PC-3 (cell line): Measurements from ENCODE around the gene TMEM91. TPM values are rescaled to one million over a fixed set of nuclear protein-coding genes. Genes with fewer than 3 reads are reported as not detected.
"Not testable (repeated sequence)": the region's sequence is repeated elsewhere in the genome, so short reads cannot be mapped to it uniquely, and the experiment has no call there.

ENCODE experiments used
- ATAC-seq: fragments of 200-7000 bp; cut with Tn5 transposase; 2 replicates; pipeline ENCODE4 v1.9.1; 2020; ENCODE audit warnings: mild to moderate bottlenecking, moderate library complexity
- BruUV-seq: library from RNA; stranded (reverse); fragments of 400-500 nt; replicated peaks from 2 replicates; lab custom pipeline; 2021; lab: Mats Ljungman, UMichigan
- CTCF ChIA-PET: fragments of 300-600 bp; sonication (Branson Sonifier 250); formaldehyde crosslinking; loops from one replicate; lab custom pipeline; 2022; ENCODE audit warnings: antibody characterized with exemption; lab: Charles Lee
- POLR2A ChIA-PET: fragments of 300-600 bp; sonication (Branson Sonifier 250); formaldehyde crosslinking; loops from one replicate; lab custom pipeline; 2022; ENCODE audit warnings: antibody characterized with exemption; ENCODE audit not compliant: unreplicated experiment; lab: Charles Lee
- DNase-seq: peaks from one replicate; pipeline ENCODE4 v3.0.0-alpha.2; 2015
- H2AFZ ChIP-seq: fragments of 300-600 bp; sonication (generic); 2 replicates; pipeline ENCODE4 v1.6.0; 2016; ENCODE audit warnings: antibody characterized with exemption, low read length
- H3F3A ChIP-seq: fragments of 300-600 bp; sonication (generic); one replicate; pipeline ENCODE4 v1.6.0; 2017; ENCODE audit warnings: antibody characterized with exemption, low read length, control low read depth, mild to moderate bottlenecking; ENCODE audit not compliant: unreplicated experiment
- H3K27ac ChIP-seq: fragments of 300-600 bp; sonication (generic); 2 replicates; pipeline ENCODE4 v1.5.1; 2016; ENCODE audit warnings: mild to moderate bottlenecking, low read length
- H3K27me3 ChIP-seq: fragments of 300-600 bp; sonication (generic); 2 replicates; pipeline ENCODE4 v1.6.1; 2016; ENCODE audit warnings: low read length, mixed read lengths
- H3K36me3 ChIP-seq: fragments of 300-600 bp; sonication (generic); 2 replicates; pipeline ENCODE4 v1.6.1; 2016; ENCODE audit warnings: low read depth, mixed run types, low read length, mixed read lengths
- H3K4me1 ChIP-seq: fragments of 300-600 bp; sonication (generic); 2 replicates; pipeline ENCODE4 v1.5.1; 2016; ENCODE audit warnings: low read length; ENCODE audit not compliant: insufficient read depth
- H3K4me2 ChIP-seq: fragments of 300-600 bp; sonication (generic); 2 replicates; pipeline ENCODE4 v1.6.0; 2016; ENCODE audit warnings: low read length
- H3K4me3 ChIP-seq: fragments of 300-600 bp; sonication (generic); 2 replicates; pipeline ENCODE4 v1.5.1; 2016; ENCODE audit warnings: mild to moderate bottlenecking, low read length, mixed read lengths
- H3K79me2 ChIP-seq: fragments of 300-600 bp; sonication (generic); 2 replicates; pipeline ENCODE4 v1.6.1; 2017; ENCODE audit warnings: low read length, mixed read lengths
- H3K9ac ChIP-seq: fragments of 300-600 bp; sonication (generic); 2 replicates; pipeline ENCODE4 v1.6.0; 2016; ENCODE audit warnings: mild to moderate bottlenecking, low read length
- H3K9me2 ChIP-seq: fragments of 300-600 bp; sonication (generic); replicated peaks from 2 replicates; pipeline ENCODE4 v1.6.1; 2016; ENCODE audit warnings: mixed run types, low read length, mixed read lengths
- H3K9me3 ChIP-seq: fragments of 300-600 bp; sonication (generic); 2 replicates; pipeline ENCODE4 v1.6.1; 2016; ENCODE audit warnings: low read length, mixed read lengths
- H4K20me1 ChIP-seq: fragments of 300-600 bp; sonication (generic); 2 replicates; pipeline ENCODE4 v1.6.1; 2016; ENCODE audit warnings: low read length, mixed read lengths
- EZH2 ChIP-seq: fragments of 300-600 bp; sonication (generic); IDR thresholded peaks from one replicate; pipeline ENCODE4 v1.6.1; 2017; ENCODE audit warnings: antibody characterized with exemption, mild to moderate bottlenecking, low read length; ENCODE audit not compliant: unreplicated experiment
- EZH2phosphoT487 ChIP-seq: fragments of 300-600 bp; sonication (generic); IDR thresholded peaks from 2 replicates; pipeline ENCODE4 v1.6.1; 2018; ENCODE audit warnings: mild to moderate bottlenecking, antibody characterized with exemption, low read length, borderline replicate concordance
- intact Hi-C: fragments of 100-400 bp; cut with micrococcal nuclease; formaldehyde crosslinking; loops from 2 replicates; pipeline ENCODE4 v1.9.0; 2023
- total RNA-seq: library from RNA; depleted of rRNA; stranded (reverse); fragments of >200 nt; gene quantifications from 2 replicates; pipeline ENCODE4 v1.2.3, GENCODE V29; 2014
- TF ChIP-seq, protein P1 (sequence below): fragments of 300-600 bp; sonication (generic); conservative IDR thresholded peaks from 2 replicates; pipeline ENCODE4 v1.5.1; 2017; ENCODE audit warnings: antibody characterized with exemption, low read depth, mild to moderate bottlenecking, low read length

TMEM91 gene
- total RNA-seq, 1 experiment from 2014 or later: 2.4 TPM

GRCh38 chr19:41339936-41340335 is 36.4 kb upstream of the TMEM91 start:
- Histone ChIP-seq H3K36me3 (0 out of 2 replicates have a peak, but pooled peaks cover 4% of the 10 kb centered on the region), H3K9me2 (no peaks in the 10 kb centered on the region), H3K4me2 (no peak overlapping the region), H3K79me2 (no peaks in the 10 kb centered on the region), H3K27me3 (no peaks in the 10 kb centered on the region), H3K4me1 (peaks cover 6% of the 10 kb centered on the region), H3K9me3 (no peaks in the 10 kb centered on the region), H3K9ac (no peak overlapping the region), H2AFZ (no peak overlapping the region), H4K20me1 (no peaks in the 10 kb centered on the region), H3K27ac (no peak overlapping the region), H3F3A (no peaks in the 10 kb centered on the region), H3K4me3 (no peak overlapping the region)
- intact Hi-C loops: no loop called here
- DNase-seq (peak; percentile 38), ATAC-seq (no peak)
- TSS peak; percentile 57 for BruUV-seq
- TF ChIP-seq, protein P1, sequence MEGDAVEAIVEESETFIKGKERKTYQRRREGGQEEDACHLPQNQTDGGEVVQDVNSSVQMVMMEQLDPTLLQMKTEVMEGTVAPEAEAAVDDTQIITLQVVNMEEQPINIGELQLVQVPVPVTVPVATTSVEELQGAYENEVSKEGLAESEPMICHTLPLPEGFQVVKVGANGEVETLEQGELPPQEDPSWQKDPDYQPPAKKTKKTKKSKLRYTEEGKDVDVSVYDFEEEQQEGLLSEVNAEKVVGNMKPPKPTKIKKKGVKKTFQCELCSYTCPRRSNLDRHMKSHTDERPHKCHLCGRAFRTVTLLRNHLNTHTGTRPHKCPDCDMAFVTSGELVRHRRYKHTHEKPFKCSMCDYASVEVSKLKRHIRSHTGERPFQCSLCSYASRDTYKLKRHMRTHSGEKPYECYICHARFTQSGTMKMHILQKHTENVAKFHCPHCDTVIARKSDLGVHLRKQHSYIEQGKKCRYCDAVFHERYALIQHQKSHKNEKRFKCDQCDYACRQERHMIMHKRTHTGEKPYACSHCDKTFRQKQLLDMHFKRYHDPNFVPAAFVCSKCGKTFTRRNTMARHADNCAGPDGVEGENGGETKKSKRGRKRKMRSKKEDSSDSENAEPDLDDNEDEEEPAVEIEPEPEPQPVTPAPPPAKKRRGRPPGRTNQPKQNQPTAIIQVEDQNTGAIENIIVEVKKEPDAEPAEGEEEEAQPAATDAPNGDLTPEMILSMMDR: no peak
- TF ChIP-seq EZH2: no peak
- ChIA-PET CTCF (no interaction called here), POLR2A (no interaction called here)

- H3K4me2 ChIP-seq: no peak overlapping the region
- H3K9me2 ChIP-seq: no peaks in the 10 kb centered on the region
- H3K4me3 ChIP-seq: no peak overlapping the region
- TF ChIP-seq, protein P1: 0 out of 2 replicates have a peak, but pooled peaks have one; percentile 22
- no peak for TF ChIP-seq EZH2phosphoT487
- BruUV-seq: no TSS peak
- H3F3A ChIP-seq: no peaks in the 10 kb centered on the region
- intact Hi-C loops: no loop called here
- ChIA-PET CTCF (interaction anchor here (0.7 kb wide), 1 partner anchor 683 kb away, joined by 15 read pairs; no protein-coding TSS in a partner anchor), POLR2A (no interaction called here)
- no peak for DNase-seq
- no peaks in the 10 kb centered on the region for H3K9me3 ChIP-seq
- H4K20me1 ChIP-seq: no peaks in the 10 kb centered on the region
- H2AFZ ChIP-seq: no peak overlapping the region
- H3K4me1 ChIP-seq: no peaks in the 10 kb centered on the region
- H3K36me3 ChIP-seq: 0 out of 2 replicates have a peak, but pooled peaks cover 4% of the 10 kb centered on the region
- no peaks in the 10 kb centered on the region for H3K27me3 ChIP-seq
- no peak overlapping the region for H3K27ac ChIP-seq
- no peaks in the 10 kb centered on the region for H3K79me2 ChIP-seq
- no peak overlapping the region for H3K9ac ChIP-seq
- ATAC-seq: no peak
Observed at GRCh38 chr19:41341669-41342490, 34.5 kb upstream of the TMEM91 start.

- Histone ChIP-seq H3K27me3 (no peaks in the 10 kb centered on the region), H2AFZ (no peak overlapping the region), H3K9me2 (no peaks in the 10 kb centered on the region), H3F3A (no peaks in the 10 kb centered on the region), H3K79me2 (peaks cover 3% of the 10 kb centered on the region; the same call in 1 of the 2 replicates), H3K9me3 (no peaks in the 10 kb centered on the region), H3K4me1 (no peaks in the 10 kb centered on the region), H3K4me2 (no peak overlapping the region), H3K27ac (no peak overlapping the region), H3K4me3 (no peak overlapping the region), H4K20me1 (no peaks in the 10 kb centered on the region), H3K9ac (no peak overlapping the region), H3K36me3 (0 out of 2 replicates have a peak, but pooled peaks cover 4% of the 10 kb centered on the region)
- intact Hi-C loops: no loop called here
- no TSS peak for BruUV-seq
- ATAC-seq: no peak
- ChIA-PET POLR2A (no interaction called here), CTCF (no interaction called here)
- TF ChIP-seq EZH2phosphoT487: no peak
- no peak for TF ChIP-seq EZH2
- DNase-seq: no peak
Observed at GRCh38 chr19:41344162-41344561, 32.2 kb upstream of the TMEM91 start.

DNA sequence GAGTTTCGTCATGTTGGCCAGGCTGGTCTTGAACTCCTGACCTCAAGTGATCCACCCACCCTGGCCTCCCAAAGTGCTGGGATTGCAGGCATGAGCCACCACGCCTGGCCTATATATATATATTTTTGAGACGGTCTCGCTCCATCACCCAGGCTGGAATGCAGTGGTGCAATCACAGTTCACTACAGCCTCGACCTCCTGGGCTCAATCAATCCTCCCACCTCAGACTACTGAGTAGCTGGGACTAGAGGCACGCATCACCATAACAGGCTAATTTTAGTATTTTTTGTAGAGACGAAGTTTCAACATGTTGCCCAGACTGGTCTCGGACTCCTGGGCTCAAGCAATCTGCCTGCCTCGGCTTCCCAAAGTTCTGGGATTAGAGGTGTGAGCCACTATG is 29.4 kb upstream of the TMEM91 start:
- POLR2A ChIA-PET, H3K9me2 ChIP-seq, H3K36me3 ChIP-seq, CTCF ChIA-PET, H3K4me2 ChIP-seq, intact Hi-C loops, H2AFZ ChIP-seq, H4K20me1 ChIP-seq, H3K27ac ChIP-seq, H3K9ac ChIP-seq, H3K4me1 ChIP-seq, ATAC-seq, BruUV-seq, H3F3A ChIP-seq, H3K4me3 ChIP-seq, DNase-seq, H3K9me3 ChIP-seq, H3K27me3 ChIP-seq: not testable (repeated sequence)
- peaks cover 25% of the 10 kb centered on the region for H3K79me2 ChIP-seq
